HepG2 (cell line): ENCODE measurements around the gene SYCE1. TPM values are rescaled to one million over a fixed set of nuclear protein-coding genes. Genes with fewer than 3 reads are reported as not detected.

Source experiments
- ATAC-seq: fragments of 200-7000 bp; cut with Tn5 transposase; 3 replicates; pipeline ENCODE4 v1.9.1; 2020; ENCODE audit warnings: mild to moderate bottlenecking, moderate library complexity
- BruUV-seq: library from RNA; stranded (reverse); fragments of 400-500 nt; replicated peaks from 2 replicates; lab custom pipeline; 2021; lab: Mats Ljungman, UMichigan
- CTCF ChIA-PET: fragments of 300-600 bp; formaldehyde crosslinking; extraction: SDS; loops from one replicate; lab custom pipeline; 2021; ENCODE audit warnings: low total read pairs, inconsistent platforms, low intra/inter-chr PET ratio; lab: Yijun Ruan, JAX
- POLR2A ChIA-PET: fragments of 350-600 bp; sonication (Branson Sonifier 250); formaldehyde crosslinking; loops from one replicate; lab custom pipeline; 2020; ENCODE audit warnings: antibody characterized with exemption, inconsistent platforms; lab: Yijun Ruan, JAX
- DNase-seq: peaks from one replicate; pipeline ENCODE4 v3.0.0-alpha.2; 2015; ENCODE audit warnings: low spot score
- FAIRE-seq: peaks from 3 replicates; lab custom pipeline; 2011; peaks lifted over from hg19 to GRCh38; lab: Jason Lieb, UNC
- H2AFZ ChIP-seq: one replicate; pipeline ENCODE4 v1.6.1; 2011; ENCODE audit warnings: low read length, inconsistent platforms
- H3K27ac ChIP-seq: fragments of 300-600 bp; 3 replicates; pipeline ENCODE4 v1.8.0; 2011; ENCODE audit warnings: mixed run types, mild to moderate bottlenecking, mixed read lengths, low read length, inconsistent platforms; ENCODE audit not compliant: insufficient read depth; ENCODE audit errors: extremely low read length
- H3K27me3 ChIP-seq, 2 experiments: fragments of 200-600 bp in 1 of 2; 2 replicates in 1 of 2; 3 replicates in 1 of 2; pipeline versions ENCODE4 v1.6.0 to v1.8.0; 2011; ENCODE audit warnings: low read length in 2 of 2, mild to moderate bottlenecking in 2 of 2, moderate library complexity in 2 of 2, inconsistent platforms in 1 of 2; ENCODE audit not compliant: insufficient read depth in 2 of 2, control insufficient read depth in 1 of 2
- H3K36me3 ChIP-seq, 2 experiments: fragments of 200-600 bp in 1 of 2; replicated peaks in 1 of 2; 2 replicates in 1 of 2; 3 replicates in 1 of 2; pipeline versions ENCODE4 v1.5.1 to v1.8.0; 2011; ENCODE audit warnings: low read length in 2 of 2, inconsistent platforms in 1 of 2; ENCODE audit not compliant: insufficient read depth in 2 of 2, control insufficient read depth in 1 of 2
- H3K4me1 ChIP-seq: 2 replicates; pipeline ENCODE4 v1.5.1; 2012; ENCODE audit warnings: low read length, inconsistent platforms; ENCODE audit not compliant: insufficient read depth
- H3K4me2 ChIP-seq: 2 replicates; pipeline ENCODE4 v1.6.0; 2011; ENCODE audit warnings: low read depth, low read length, inconsistent platforms
- H3K4me3 ChIP-seq, 3 experiments: fragments of 200-600 bp in 1 of 3; sonication (generic), shearing (Covaris generic) in 1 of 3; replicated peaks in 1 of 3; 2 replicates each; pipeline ENCODE4 v1.5.1; 2011 to 2016; ENCODE audit warnings: low read length in 3 of 3, inconsistent platforms in 2 of 3, low read depth in 2 of 3, mild to moderate bottlenecking in 2 of 3, control low read depth in 1 of 3, mixed read lengths in 1 of 3; ENCODE audit not compliant: insufficient read depth in 1 of 3
- H3K79me2 ChIP-seq: one replicate; pipeline ENCODE4 v1.6.1; 2011; ENCODE audit warnings: low read length, inconsistent platforms; ENCODE audit not compliant: insufficient read depth
- H3K9ac ChIP-seq: 2 replicates; pipeline ENCODE4 v1.6.0; 2011; ENCODE audit warnings: mild to moderate bottlenecking, low read depth, low read length, inconsistent platforms; ENCODE audit not compliant: insufficient read depth
- H3K9me3 ChIP-seq: 2 replicates; pipeline ENCODE4 v1.5.1; 2012; ENCODE audit warnings: mild to moderate bottlenecking, low read length
- H4K20me1 ChIP-seq: 2 replicates; pipeline ENCODE4 v1.6.0; 2011; ENCODE audit warnings: inconsistent platforms, mild to moderate bottlenecking, low read length, moderate library complexity; ENCODE audit not compliant: insufficient read depth
- EEA1 ChIP-seq: sonication (generic); formaldehyde crosslinking; IDR thresholded peaks from 2 replicates; pipeline ENCODE4 v1.5.1; 2020; ENCODE audit warnings: mild to moderate bottlenecking, missing genetic modification reagents, borderline replicate concordance
- KDM3A ChIP-seq: IDR thresholded peaks from 2 replicates; pipeline ENCODE4 v1.6.1; 2018; ENCODE audit warnings: low read depth, missing compliant biosample characterization
- MIXL1 ChIP-seq: IDR thresholded peaks from 2 replicates; pipeline ENCODE4 v1.6.1; 2016
- PHF21A ChIP-seq: sonication (generic); formaldehyde crosslinking; IDR thresholded peaks from 2 replicates; pipeline ENCODE4 v1.5.0; 2020; ENCODE audit warnings: mild to moderate bottlenecking, missing genetic modification reagents
- SP1 ChIP-seq, 2 experiments: fragments of 450-650 bp in 1 of 2; sonication (generic) in 1 of 2; formaldehyde crosslinking in 1 of 2; IDR thresholded peaks; 2 replicates each; pipeline versions ENCODE4 v1.4.0 to v1.6.1; 2016 to 2020; ENCODE audit warnings: missing genetic modification reagents in 1 of 2
- SP4 ChIP-seq: sonication (generic); formaldehyde crosslinking; IDR thresholded peaks from 2 replicates; pipeline ENCODE4 v1.8.1; 2023; ENCODE audit warnings: mild to moderate bottlenecking, missing genetic modification reagents
- ZNF720 ChIP-seq: sonication (generic); formaldehyde crosslinking; IDR thresholded peaks from 2 replicates; pipeline ENCODE4 v1.4.0; 2020; ENCODE audit warnings: missing genetic modification reagents
- WGBS: methylation state at CpG from one replicate; pipeline ENCODE4 v1.1.6; 2017; ENCODE audit warnings: low lambda C conversion rate; 5-methylcytosine and 5-hydroxymethylcytosine counted together
- in situ Hi-C: cut with HindIII; loops from 2 replicates; pipeline ENCODE4 v1.10.0; 2017; ENCODE audit warnings: low pct_unique_long_range_greater_than_20kb; ENCODE audit not compliant: extremely low pct_ligation_motif_present
- intact Hi-C: fragments of 100-400 bp; cut with micrococcal nuclease; formaldehyde crosslinking; loops from one replicate; pipeline ENCODE4 v1.10.0; 2022; ENCODE audit not compliant: unreplicated experiment
- polyA plus RNA-seq, 8 experiments: library from polyadenylated mRNA; depleted of rRNA in 3 of 8; stranded (reverse) in 7 of 8; unstranded in 1 of 8; fragments of >200 nt; fragmentation: Illumina TruSeq in 4 of 8; extraction: Trizol in 4 of 8; gene quantifications; 2 replicates each; pipeline versions ENCODE4 v1.2.1 to v1.2.3, GENCODE V29; 2011 to 2016; ENCODE audit warnings: low read depth in 4 of 8, missing spikeins in 1 of 8, mixed read lengths in 1 of 8; ENCODE audit not compliant: insufficient read depth in 1 of 8
- total RNA-seq, 5 experiments: library from RNA; depleted of rRNA; stranded (reverse); fragments of >200 nt; fragmentation: Illumina TruSeq; extraction: Trizol; gene quantifications; 2 replicates each; pipeline ENCODE4 v1.2.3, GENCODE V29; 2016; ENCODE audit warnings: low read depth in 1 of 5
- TF ChIP-seq, protein P1 (sequence below), 2 experiments: sonication (generic) in 1 of 2; formaldehyde crosslinking in 1 of 2; IDR thresholded peaks; 2 replicates each; pipeline versions ENCODE4 v1.5.1 to v1.6.1; 2011 to 2020; ENCODE audit warnings: borderline replicate concordance in 1 of 2, low read depth in 1 of 2, low read length in 1 of 2, mild to moderate bottlenecking in 1 of 2, missing genetic modification reagents in 1 of 2, moderate library complexity in 1 of 2
- TF ChIP-seq, protein P2 (sequence below): sonication (generic); formaldehyde crosslinking; IDR thresholded peaks from 2 replicates; pipeline ENCODE4 v1.4.0; 2020; ENCODE audit warnings: missing genetic modification reagents
- TF ChIP-seq, protein P3 (sequence below): sonication (generic); formaldehyde crosslinking; IDR thresholded peaks from 2 replicates; pipeline ENCODE4 v1.4.0; 2020; ENCODE audit warnings: mild to moderate bottlenecking, missing genetic modification reagents, borderline replicate concordance
- TF ChIP-seq, protein P4 (sequence below): IDR thresholded peaks from 2 replicates; pipeline ENCODE4 v1.6.1; 2012; ENCODE audit warnings: low read length, improper control_type of control experiment

The SYCE1 gene
- total and polyA plus RNA-seq, 2 of the 13 experiments (the other 11 are each of a cell fraction or from before 2014, with no cell fraction given), result not detected

DNA sequence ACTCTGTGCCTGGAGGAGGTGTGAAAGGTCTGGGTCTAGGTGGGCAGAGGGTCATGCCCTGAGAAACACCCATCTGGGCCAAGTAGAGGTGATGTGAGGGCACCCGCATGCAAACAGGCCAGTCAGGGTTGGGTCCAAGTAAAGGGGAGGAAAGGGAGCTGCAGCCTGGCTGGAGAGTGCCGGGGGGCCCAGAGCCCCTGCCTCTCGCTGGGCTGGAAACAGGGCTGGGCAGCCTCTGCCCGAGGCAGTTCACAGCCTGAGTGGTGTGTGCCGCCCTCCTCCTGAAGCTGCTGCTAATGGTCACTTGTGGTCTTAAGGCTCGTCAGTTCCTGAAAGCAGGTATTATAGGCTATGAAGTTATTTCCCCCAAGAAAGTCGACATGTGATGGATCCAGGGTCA, 31.0 kb downstream of the SYCE1 start (continued):
- TF ChIP-seq, protein P1, sequence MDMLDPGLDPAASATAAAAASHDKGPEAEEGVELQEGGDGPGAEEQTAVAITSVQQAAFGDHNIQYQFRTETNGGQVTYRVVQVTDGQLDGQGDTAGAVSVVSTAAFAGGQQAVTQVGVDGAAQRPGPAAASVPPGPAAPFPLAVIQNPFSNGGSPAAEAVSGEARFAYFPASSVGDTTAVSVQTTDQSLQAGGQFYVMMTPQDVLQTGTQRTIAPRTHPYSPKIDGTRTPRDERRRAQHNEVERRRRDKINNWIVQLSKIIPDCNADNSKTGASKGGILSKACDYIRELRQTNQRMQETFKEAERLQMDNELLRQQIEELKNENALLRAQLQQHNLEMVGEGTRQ (IDR thresholded peaks at IDR 0.05; ENCODE audit: low read depth, low read length), result no peak
- TF ChIP-seq, protein P1 (CRISPR knock-in tag; IDR thresholded peaks at IDR 0.05; ENCODE audit: borderline replicate concordance), result no peak
- no peak for TF ChIP-seq MIXL1 (CRISPR knock-in tag)
- TF ChIP-seq ZNF720 (CRISPR knock-in tag), result no peak

DNA sequence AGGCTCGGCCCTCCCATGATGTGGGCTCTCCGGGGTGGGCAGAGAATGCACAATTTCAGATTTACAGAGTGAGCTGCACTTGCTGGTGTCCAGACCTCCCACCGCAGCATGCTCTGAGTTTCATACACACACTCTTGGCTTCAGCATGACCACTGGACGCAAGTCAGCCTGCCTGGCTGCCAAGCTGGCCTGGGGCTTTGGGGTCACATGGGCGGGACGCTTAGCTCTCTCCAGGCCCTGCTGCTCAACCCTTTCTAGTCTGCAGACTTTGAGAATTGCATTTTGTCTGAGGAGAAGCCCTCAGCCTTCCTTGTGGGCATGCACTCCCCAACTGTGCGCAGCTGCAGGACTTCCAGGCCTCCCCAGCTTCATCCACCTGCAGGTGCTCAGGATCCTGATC, 32.5 kb downstream of the SYCE1 start:
- Histone ChIP-seq H3K27ac (no peak overlapping the region), H3K4me1 (no peaks in the 10 kb centered on the region), H3K36me3 (no peaks in the 10 kb centered on the region), H4K20me1 (no peaks in the 10 kb centered on the region), H2AFZ (no peak overlapping the region), H3K9ac (no peak overlapping the region), H3K4me3 (no peak overlapping the region), H3K4me2 (no peak overlapping the region), H3K27me3 (peaks cover 6 to 47% of the 10 kb centered on the region in 2 experiments; a peak in 4 of 5 replicates), H3K79me2 (no peaks in the 10 kb centered on the region), H3K9me3 (no peaks in the 10 kb centered on the region)
- no peak for DNase-seq
- WGBS, result 10% methylated on average over 2 of the region's 7 CpGs
- in situ Hi-C loops, result no loop called here
- no peak for ATAC-seq
- FAIRE-seq, result no peak
- CTCF ChIA-PET, result no interaction called here
- intact Hi-C loops, result no loop called here
- BruUV-seq, result no TSS peak
- POLR2A ChIA-PET, result no interaction called here
- TF ChIP-seq SP4 (CRISPR knock-in tag), result no peak
- TF ChIP-seq, protein P2, sequence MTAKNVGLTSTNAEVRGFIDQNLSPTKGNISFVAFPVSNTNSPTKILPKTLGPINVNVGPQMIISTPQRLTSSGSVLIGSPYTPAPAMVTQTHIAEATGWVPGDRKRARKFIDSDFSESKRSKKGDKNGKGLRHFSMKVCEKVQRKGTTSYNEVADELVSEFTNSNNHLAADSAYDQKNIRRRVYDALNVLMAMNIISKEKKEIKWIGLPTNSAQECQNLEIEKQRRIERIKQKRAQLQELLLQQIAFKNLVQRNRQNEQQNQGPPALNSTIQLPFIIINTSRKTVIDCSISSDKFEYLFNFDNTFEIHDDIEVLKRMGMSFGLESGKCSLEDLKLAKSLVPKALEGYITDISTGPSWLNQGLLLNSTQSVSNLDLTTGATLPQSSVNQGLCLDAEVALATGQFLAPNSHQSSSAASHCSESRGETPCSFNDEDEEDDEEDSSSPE (CRISPR knock-in tag), result no peak
- no peak for TF ChIP-seq SP1 (IDR thresholded peaks at IDR 0.05)
- TF ChIP-seq SP1 (CRISPR knock-in tag; IDR thresholded peaks at IDR 0.05), result no peak
- no peak for TF ChIP-seq EEA1 (CRISPR knock-in tag)
- TF ChIP-seq, protein P3, sequence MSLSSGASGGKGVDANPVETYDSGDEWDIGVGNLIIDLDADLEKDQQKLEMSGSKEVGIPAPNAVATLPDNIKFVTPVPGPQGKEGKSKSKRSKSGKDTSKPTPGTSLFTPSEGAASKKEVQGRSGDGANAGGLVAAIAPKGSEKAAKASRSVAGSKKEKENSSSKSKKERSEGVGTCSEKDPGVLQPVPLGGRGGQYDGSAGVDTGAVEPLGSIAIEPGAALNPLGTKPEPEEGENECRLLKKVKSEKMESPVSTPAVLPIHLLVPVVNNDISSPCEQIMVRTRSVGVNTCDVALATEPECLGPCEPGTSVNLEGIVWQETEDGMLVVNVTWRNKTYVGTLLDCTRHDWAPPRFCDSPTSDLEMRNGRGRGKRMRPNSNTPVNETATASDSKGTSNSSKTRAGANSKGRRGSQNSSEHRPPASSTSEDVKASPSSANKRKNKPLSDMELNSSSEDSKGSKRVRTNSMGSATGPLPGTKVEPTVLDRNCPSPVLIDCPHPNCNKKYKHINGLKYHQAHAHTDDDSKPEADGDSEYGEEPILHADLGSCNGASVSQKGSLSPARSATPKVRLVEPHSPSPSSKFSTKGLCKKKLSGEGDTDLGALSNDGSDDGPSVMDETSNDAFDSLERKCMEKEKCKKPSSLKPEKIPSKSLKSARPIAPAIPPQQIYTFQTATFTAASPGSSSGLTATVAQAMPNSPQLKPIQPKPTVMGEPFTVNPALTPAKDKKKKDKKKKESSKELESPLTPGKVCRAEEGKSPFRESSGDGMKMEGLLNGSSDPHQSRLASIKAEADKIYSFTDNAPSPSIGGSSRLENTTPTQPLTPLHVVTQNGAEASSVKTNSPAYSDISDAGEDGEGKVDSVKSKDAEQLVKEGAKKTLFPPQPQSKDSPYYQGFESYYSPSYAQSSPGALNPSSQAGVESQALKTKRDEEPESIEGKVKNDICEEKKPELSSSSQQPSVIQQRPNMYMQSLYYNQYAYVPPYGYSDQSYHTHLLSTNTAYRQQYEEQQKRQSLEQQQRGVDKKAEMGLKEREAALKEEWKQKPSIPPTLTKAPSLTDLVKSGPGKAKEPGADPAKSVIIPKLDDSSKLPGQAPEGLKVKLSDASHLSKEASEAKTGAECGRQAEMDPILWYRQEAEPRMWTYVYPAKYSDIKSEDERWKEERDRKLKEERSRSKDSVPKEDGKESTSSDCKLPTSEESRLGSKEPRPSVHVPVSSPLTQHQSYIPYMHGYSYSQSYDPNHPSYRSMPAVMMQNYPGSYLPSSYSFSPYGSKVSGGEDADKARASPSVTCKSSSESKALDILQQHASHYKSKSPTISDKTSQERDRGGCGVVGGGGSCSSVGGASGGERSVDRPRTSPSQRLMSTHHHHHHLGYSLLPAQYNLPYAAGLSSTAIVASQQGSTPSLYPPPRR (CRISPR knock-in tag), result no peak
- TF ChIP-seq, protein P4, sequence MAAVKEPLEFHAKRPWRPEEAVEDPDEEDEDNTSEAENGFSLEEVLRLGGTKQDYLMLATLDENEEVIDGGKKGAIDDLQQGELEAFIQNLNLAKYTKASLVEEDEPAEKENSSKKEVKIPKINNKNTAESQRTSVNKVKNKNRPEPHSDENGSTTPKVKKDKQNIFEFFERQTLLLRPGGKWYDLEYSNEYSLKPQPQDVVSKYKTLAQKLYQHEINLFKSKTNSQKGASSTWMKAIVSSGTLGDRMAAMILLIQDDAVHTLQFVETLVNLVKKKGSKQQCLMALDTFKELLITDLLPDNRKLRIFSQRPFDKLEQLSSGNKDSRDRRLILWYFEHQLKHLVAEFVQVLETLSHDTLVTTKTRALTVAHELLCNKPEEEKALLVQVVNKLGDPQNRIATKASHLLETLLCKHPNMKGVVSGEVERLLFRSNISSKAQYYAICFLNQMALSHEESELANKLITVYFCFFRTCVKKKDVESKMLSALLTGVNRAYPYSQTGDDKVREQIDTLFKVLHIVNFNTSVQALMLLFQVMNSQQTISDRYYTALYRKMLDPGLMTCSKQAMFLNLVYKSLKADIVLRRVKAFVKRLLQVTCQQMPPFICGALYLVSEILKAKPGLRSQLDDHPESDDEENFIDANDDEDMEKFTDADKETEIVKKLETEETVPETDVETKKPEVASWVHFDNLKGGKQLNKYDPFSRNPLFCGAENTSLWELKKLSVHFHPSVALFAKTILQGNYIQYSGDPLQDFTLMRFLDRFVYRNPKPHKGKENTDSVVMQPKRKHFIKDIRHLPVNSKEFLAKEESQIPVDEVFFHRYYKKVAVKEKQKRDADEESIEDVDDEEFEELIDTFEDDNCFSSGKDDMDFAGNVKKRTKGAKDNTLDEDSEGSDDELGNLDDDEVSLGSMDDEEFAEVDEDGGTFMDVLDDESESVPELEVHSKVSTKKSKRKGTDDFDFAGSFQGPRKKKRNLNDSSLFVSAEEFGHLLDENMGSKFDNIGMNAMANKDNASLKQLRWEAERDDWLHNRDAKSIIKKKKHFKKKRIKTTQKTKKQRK, result no peak
- no peak for TF ChIP-seq KDM3A (CRISPR knock-in tag)
- TF ChIP-seq PHF21A (CRISPR knock-in tag), result no peak
